ENCODE measurements around the gene HES7.

The HES7 gene

GRCh38 chr17:8121681-8122421 is 2.1 kb downstream of the HES7 start:
- ATAC-seq: peak; percentile 25
- TF ChIP-seq TOX (CRISPR knock-in tag; IDR thresholded peaks at IDR 0.05; ENCODE audit: borderline replicate concordance): no peak
- TF ChIP-seq ESRRG (CRISPR knock-in tag; IDR thresholded peaks at IDR 0.05): no peak
- no peak for TF ChIP-seq ARNTL (CRISPR knock-in tag; IDR thresholded peaks at IDR 0.05; ENCODE audit: borderline replicate concordance, low read depth)
- TF ChIP-seq POU6F1 (CRISPR knock-in tag; IDR thresholded peaks at IDR 0.05; ENCODE audit: borderline replicate concordance, low read depth): no peak
- TF ChIP-seq TCF4 (CRISPR knock-in tag; IDR thresholded peaks at IDR 0.05; ENCODE audit: borderline replicate concordance): no peak
- TF ChIP-seq CSDC2 (CRISPR knock-in tag; IDR thresholded peaks at IDR 0.05): no peak
- TF ChIP-seq CREB5 (CRISPR knock-in tag; IDR thresholded peaks at IDR 0.05; ENCODE audit: low read depth): no peak
- no peak for TF ChIP-seq ISL1 (CRISPR knock-in tag; IDR thresholded peaks at IDR 0.05)
- no peak for TF ChIP-seq RARB (CRISPR knock-in tag; IDR thresholded peaks at IDR 0.05)
- no peak for TF ChIP-seq ZNF70 (CRISPR knock-in tag; IDR thresholded peaks at IDR 0.05)
- TF ChIP-seq PATZ1 (CRISPR knock-in tag; IDR thresholded peaks at IDR 0.05; ENCODE audit: borderline replicate concordance): no peak
- TF ChIP-seq CSRNP3 (CRISPR knock-in tag; IDR thresholded peaks at IDR 0.05): no peak
- TF ChIP-seq ZC3H10 (CRISPR knock-in tag; IDR thresholded peaks at IDR 0.05): no peak

- TF ChIP-seq SNAI2 (CRISPR knock-in tag; IDR thresholded peaks at IDR 0.05): no peak
- no peak for TF ChIP-seq ZFP30 (CRISPR knock-in tag; IDR thresholded peaks at IDR 0.05)
- TF ChIP-seq CREB5 (CRISPR knock-in tag; IDR thresholded peaks at IDR 0.05; ENCODE audit: low read depth): no peak
- no peak for ATAC-seq
These were observed 2.6 kb downstream of the HES7 start for GRCh38 chr17:8121407-8121680.

GRCh38 chr17:8120520-8121406 is 3.1 kb downstream of the HES7 start:
- TF ChIP-seq ARNTL (CRISPR knock-in tag; IDR thresholded peaks at IDR 0.05; ENCODE audit: borderline replicate concordance, low read depth) (no peak), BACH2 (CRISPR knock-in tag; IDR thresholded peaks at IDR 0.05; ENCODE audit: borderline replicate concordance) (no peak), RARB (CRISPR knock-in tag; IDR thresholded peaks at IDR 0.05) (no peak), ZFP3 (CRISPR knock-in tag; IDR thresholded peaks at IDR 0.05) (no peak), SNAI2 (CRISPR knock-in tag; IDR thresholded peaks at IDR 0.05) (no peak)
- peak; percentile 2; the same call in 2 of the 3 replicates for ATAC-seq
